Endothelial cell of umbilical vein (primary cell): ENCODE data around the gene FIGLA. TPM values are rescaled to one million over a fixed set of nuclear protein-coding genes. Genes with fewer than 3 reads are reported as not detected.

Source experiments
- BruUV-seq: library from RNA; stranded (reverse); fragments of 400-500 nt; replicated peaks from 2 replicates; lab custom pipeline; 2021; lab: Mats Ljungman, UMichigan
- CTCF ChIA-PET: fragments of 300-600, 350-600 bp; sonication (Branson Sonifier 250); formaldehyde crosslinking; loops from one replicate; lab custom pipeline; 2021; ENCODE audit warnings: antibody characterized with exemption, inconsistent platforms; lab: Charles Lee
- POLR2A ChIA-PET: fragments of 300-600, 350-600 bp; sonication (Branson Sonifier 250); formaldehyde crosslinking; loops from one replicate; lab custom pipeline; 2021; ENCODE audit warnings: antibody characterized with exemption, inconsistent platforms; lab: Charles Lee
- DNase-seq: peaks from one replicate; pipeline ENCODE4 v3.0.0-alpha.2; 2011; ENCODE audit warnings: low read depth, low spot score
- FAIRE-seq: peaks from 2 replicates; lab custom pipeline; 2011; peaks lifted over from hg19 to GRCh38; lab: Jason Lieb, UNC
- H2AFZ ChIP-seq: 2 replicates; pipeline ENCODE4 v1.6.0; 2012; ENCODE audit warnings: low read depth, low read length, control low read depth, inconsistent platforms
- H3K27ac ChIP-seq: 2 replicates; pipeline ENCODE4 v1.5.1; 2011; ENCODE audit warnings: low read depth, mild to moderate bottlenecking, control low read depth, low read length, moderate library complexity; ENCODE audit not compliant: insufficient read depth
- H3K27me3 ChIP-seq, 2 experiments: 2 replicates each; pipeline versions ENCODE4 v1.6.0 to v1.6.1; 2011; ENCODE audit warnings: low read length in 2 of 2, mixed read lengths in 1 of 2; ENCODE audit not compliant: control insufficient read depth in 2 of 2, insufficient read depth in 2 of 2
- H3K36me3 ChIP-seq, 2 experiments: 2 replicates in 1 of 2; 3 replicates in 1 of 2; pipeline ENCODE4 v1.5.1; 2011; ENCODE audit warnings: low read length in 2 of 2, mild to moderate bottlenecking in 1 of 2, moderate library complexity in 1 of 2; ENCODE audit not compliant: control insufficient read depth in 2 of 2, insufficient read depth in 2 of 2; ENCODE audit errors: extremely low read depth in 1 of 2
- H3K4me1 ChIP-seq: 3 replicates; pipeline ENCODE4 v1.5.1; 2011; ENCODE audit warnings: mild to moderate bottlenecking, low read length; ENCODE audit not compliant: control insufficient read depth, insufficient read depth; ENCODE audit errors: extremely low read depth
- H3K4me2 ChIP-seq: 2 replicates; pipeline ENCODE4 v1.6.1; 2011; ENCODE audit warnings: low read length, control low read depth, mixed read lengths; ENCODE audit not compliant: insufficient read depth
- H3K4me3 ChIP-seq, 3 experiments: fragments of 200-600 bp in 1 of 3; sonication (generic), shearing (Covaris generic) in 1 of 3; replicated peaks in 1 of 3; 2 replicates each; pipeline ENCODE4 v1.5.1; 2011 to 2016; ENCODE audit warnings: control low read depth in 3 of 3, low read length in 3 of 3, mild to moderate bottlenecking in 2 of 3, inconsistent platforms in 1 of 3, low read depth in 1 of 3, moderate library complexity in 1 of 3; ENCODE audit not compliant: insufficient read depth in 1 of 3
- H3K79me2 ChIP-seq: 2 replicates; pipeline ENCODE4 v1.6.0; 2012; ENCODE audit warnings: low read length, inconsistent platforms; ENCODE audit not compliant: control insufficient read depth, insufficient read depth
- H3K9ac ChIP-seq: replicated peaks from 2 replicates; pipeline ENCODE3; 2011; ENCODE audit warnings: low read length, control low read depth; ENCODE audit not compliant: insufficient read depth; ENCODE audit errors: extremely low read depth
- H3K9me1 ChIP-seq: replicated peaks from 3 replicates; pipeline ENCODE4 v1.6.0; 2011; ENCODE audit warnings: mild to moderate bottlenecking, low read length; ENCODE audit not compliant: control insufficient read depth, insufficient read depth; ENCODE audit errors: extremely low read depth
- H3K9me3 ChIP-seq: replicated peaks from 2 replicates; pipeline ENCODE4 v1.5.1; 2012; ENCODE audit warnings: low read length, inconsistent platforms; ENCODE audit not compliant: control insufficient read depth, insufficient read depth
- H4K20me1 ChIP-seq: replicated peaks from 2 replicates; pipeline ENCODE3; 2011; ENCODE audit warnings: mild to moderate bottlenecking, low read length; ENCODE audit not compliant: control insufficient read depth, insufficient read depth; ENCODE audit errors: extremely low read depth
- EZH2 ChIP-seq: IDR thresholded peaks from 2 replicates; pipeline ENCODE4 v1.6.1; 2012; ENCODE audit warnings: borderline replicate concordance, low read depth, mild to moderate bottlenecking, moderate library complexity, low read length, inconsistent platforms; ENCODE audit not compliant: severe bottlenecking
- FOS ChIP-seq: IDR thresholded peaks from 2 replicates; pipeline ENCODE4 v1.6.1; 2011; ENCODE audit warnings: mild to moderate bottlenecking, low read length, moderate library complexity, borderline replicate concordance; ENCODE audit not compliant: insufficient read depth
- GATA2 ChIP-seq: IDR thresholded peaks from 2 replicates; pipeline ENCODE4 v1.7.0; 2011; ENCODE audit warnings: low read depth, mild to moderate bottlenecking, moderate library complexity, mixed read lengths, low read length; ENCODE audit not compliant: insufficient read length, insufficient read depth
- MYC ChIP-seq: IDR thresholded peaks from one replicate; pipeline ENCODE4 v1.6.1; 2011; ENCODE audit warnings: mild to moderate bottlenecking, low read depth, low read length
- POLR2A ChIP-seq: IDR thresholded peaks from 2 replicates; pipeline ENCODE4 v1.6.1; 2012; ENCODE audit warnings: low read depth, mild to moderate bottlenecking, control low read depth, low read length
- POLR2AphosphoS5 ChIP-seq: IDR thresholded peaks from 2 replicates; pipeline ENCODE4 v1.6.1; 2012; ENCODE audit warnings: low read depth, mild to moderate bottlenecking, control low read depth, low read length, moderate library complexity; ENCODE audit not compliant: insufficient read depth
- dilution Hi-C: fragments of 300-500 bp; cut with MboI; formaldehyde crosslinking; loops from one replicate; pipeline ENCODE4 v1.15.0; 2019; ENCODE audit warnings: low sequenced_read_pairs; ENCODE audit not compliant: extremely low pct_ligation_motif_present
- intact Hi-C: fragments of 100-400 bp; cut with micrococcal nuclease; formaldehyde crosslinking; loops from one replicate; pipeline ENCODE4 v1.10.0; 2022
- polyA plus RNA-seq, 4 experiments: library from polyadenylated mRNA; depleted of rRNA in 3 of 4; stranded (reverse) in 3 of 4; unstranded in 1 of 4; fragments of >200 nt; gene quantifications; 2 replicates each; pipeline versions ENCODE4 v1.2.1 to v1.2.3, GENCODE V29; 2011 to 2012; ENCODE audit warnings: missing spikeins in 1 of 4
- total RNA-seq: library from RNA; stranded (reverse); gene quantifications from 2 replicates; pipeline ENCODE4 v1.2.3, GENCODE V29; 2021
- TF ChIP-seq, protein P1 (sequence below): IDR thresholded peaks from 2 replicates; pipeline ENCODE4 v1.6.1; 2011; ENCODE audit not compliant: insufficient read depth, insufficient read length
- TF ChIP-seq, protein P2 (sequence below), 2 donors: IDR thresholded peaks; 1 replicate in 1 of 2; 2 replicates in 1 of 2; pipeline ENCODE4 v1.5.1; 2011; ENCODE audit warnings: low read length in 2 of 2, mild to moderate bottlenecking in 2 of 2, moderate library complexity in 2 of 2, control low read depth in 1 of 2, inconsistent platforms in 1 of 2, low read depth in 1 of 2; ENCODE audit not compliant: insufficient read depth in 1 of 2; ENCODE audit errors: extremely low read depth in 1 of 2

The FIGLA gene
- total and polyA plus RNA-seq, 2 donors (not counting 3 experiments of a cell fraction or from before 2014, with no cell fraction given): not detected

DNA sequence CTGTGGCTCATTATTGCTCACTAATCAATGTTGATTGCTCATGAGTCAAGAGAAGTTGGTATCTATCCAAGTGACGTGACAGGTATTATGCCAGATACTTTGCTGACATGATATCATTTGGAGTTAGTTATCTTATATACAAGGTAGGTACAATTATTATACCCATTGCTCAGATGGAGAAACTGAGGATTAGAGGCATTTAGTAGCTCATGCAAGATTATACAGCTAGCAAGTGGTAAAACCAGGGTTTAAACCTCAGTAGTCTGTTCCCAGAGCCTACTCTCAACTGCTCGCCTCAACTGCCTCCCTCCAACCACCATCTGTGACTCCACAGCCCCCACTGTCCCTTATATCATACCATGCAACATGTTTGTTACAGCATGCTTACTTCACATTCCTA lies 6.1 kb downstream of the FIGLA start:
- H3K27me3 ChIP-seq: peaks cover 29 to 35% of the 10 kb centered on the region in 2 experiments
- DNase-seq (no peak), FAIRE-seq (no peak)
- no peaks in the 10 kb centered on the region for H3K79me2 ChIP-seq
- no peaks in the 10 kb centered on the region for H3K36me3 ChIP-seq
- dilution Hi-C loops: no loop called here
- no peak overlapping the region for H3K4me2 ChIP-seq
- POLR2A ChIA-PET: no interaction called here
- H3K9me1 ChIP-seq: no peaks in the 10 kb centered on the region
- intact Hi-C loops: loop anchor here (2.0 kb wide), 2 partner anchors 130 to 480 kb away; no protein-coding TSS in a partner anchor
- no peaks in the 10 kb centered on the region for H4K20me1 ChIP-seq
- no peak overlapping the region for H3K9ac ChIP-seq
- no peak overlapping the region for H3K4me3 ChIP-seq
- CTCF ChIA-PET: interaction anchor here (1.1 to 2.1 kb wide), 2 partner anchors 28 to 480 kb away, joined by 3 to 24 read pairs; no protein-coding TSS in a partner anchor
- TF ChIP-seq POLR2AphosphoS5 (no peak), POLR2A (no peak), FOS (no peak), MYC (no peak), EZH2 (no peak), GATA2 (no peak)
- TF ChIP-seq, protein P1, sequence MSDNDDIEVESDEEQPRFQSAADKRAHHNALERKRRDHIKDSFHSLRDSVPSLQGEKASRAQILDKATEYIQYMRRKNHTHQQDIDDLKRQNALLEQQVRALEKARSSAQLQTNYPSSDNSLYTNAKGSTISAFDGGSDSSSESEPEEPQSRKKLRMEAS: no peak
- TF ChIP-seq, protein P2, sequence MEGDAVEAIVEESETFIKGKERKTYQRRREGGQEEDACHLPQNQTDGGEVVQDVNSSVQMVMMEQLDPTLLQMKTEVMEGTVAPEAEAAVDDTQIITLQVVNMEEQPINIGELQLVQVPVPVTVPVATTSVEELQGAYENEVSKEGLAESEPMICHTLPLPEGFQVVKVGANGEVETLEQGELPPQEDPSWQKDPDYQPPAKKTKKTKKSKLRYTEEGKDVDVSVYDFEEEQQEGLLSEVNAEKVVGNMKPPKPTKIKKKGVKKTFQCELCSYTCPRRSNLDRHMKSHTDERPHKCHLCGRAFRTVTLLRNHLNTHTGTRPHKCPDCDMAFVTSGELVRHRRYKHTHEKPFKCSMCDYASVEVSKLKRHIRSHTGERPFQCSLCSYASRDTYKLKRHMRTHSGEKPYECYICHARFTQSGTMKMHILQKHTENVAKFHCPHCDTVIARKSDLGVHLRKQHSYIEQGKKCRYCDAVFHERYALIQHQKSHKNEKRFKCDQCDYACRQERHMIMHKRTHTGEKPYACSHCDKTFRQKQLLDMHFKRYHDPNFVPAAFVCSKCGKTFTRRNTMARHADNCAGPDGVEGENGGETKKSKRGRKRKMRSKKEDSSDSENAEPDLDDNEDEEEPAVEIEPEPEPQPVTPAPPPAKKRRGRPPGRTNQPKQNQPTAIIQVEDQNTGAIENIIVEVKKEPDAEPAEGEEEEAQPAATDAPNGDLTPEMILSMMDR (IDR thresholded peaks at IDR 0.05; ENCODE audit: extremely low read depth in 1 of 2, insufficient read depth in 1 of 2, low read depth in 1 of 2, low read length in 2 of 2): no peak
- H3K4me1 ChIP-seq: no peaks in the 10 kb centered on the region
- no peaks in the 10 kb centered on the region for H3K9me3 ChIP-seq
- H3K27ac ChIP-seq: no peak overlapping the region
- BruUV-seq: no TSS peak
- H2AFZ ChIP-seq: no peak overlapping the region
